K562 (cell line): ENCODE results near the gene OSGIN1. TPM values are rescaled to one million over a fixed set of nuclear protein-coding genes. Genes with fewer than 3 reads are reported as not detected.

Experiments
- CHCHD3 ChIP-seq: fragments of 250-450 bp; sonication (Bioruptor Pico); IDR thresholded peaks from 2 replicates; pipeline ENCODE4 v2.1.2; 2022; ENCODE audit warnings: mild to moderate bottlenecking
- CHD4 ChIP-seq: fragments of 200-600 bp; sonication (generic); IDR thresholded peaks from 3 replicates; pipeline ENCODE4 v1.6.1; 2012; ENCODE audit warnings: low read depth, mild to moderate bottlenecking, mixed read lengths, low read length, inconsistent platforms; ENCODE audit not compliant: insufficient read depth, insufficient replicate concordance, poor library complexity, severe bottlenecking
- CTBP1 ChIP-seq: fragments of 450-650 bp; IDR thresholded peaks from 2 replicates; pipeline ENCODE4 v1.6.1; 2016; ENCODE audit warnings: borderline replicate concordance
- ETS2 ChIP-seq: IDR thresholded peaks from 2 replicates; pipeline ENCODE4 v1.6.1; 2016; ENCODE audit warnings: borderline replicate concordance, missing genetic modification characterization, mild to moderate bottlenecking, moderate library complexity, missing compliant biosample characterization; ENCODE audit not compliant: poor library complexity, severe bottlenecking
- FOXM1 ChIP-seq, 2 experiments: fragments of 450-650 bp in 1 of 2; sonication (generic) in 1 of 2; formaldehyde crosslinking in 1 of 2; IDR thresholded peaks; 2 replicates each; pipeline versions ENCODE4 v1.6.1 to v1.9.0; 2017 to 2022; ENCODE audit warnings: low read depth in 2 of 2, mild to moderate bottlenecking in 2 of 2, missing genetic modification reagents in 1 of 2, moderate library complexity in 1 of 2
- HDAC2 ChIP-seq: fragments of 450-650 bp; IDR thresholded peaks from 2 replicates; pipeline ENCODE4 v1.6.1; 2016; ENCODE audit warnings: mild to moderate bottlenecking
- MED1 ChIP-seq: sonication (generic); formaldehyde crosslinking; IDR thresholded peaks from 2 replicates; pipeline ENCODE4 v1.8.1; 2023; ENCODE audit warnings: missing genetic modification reagents, borderline replicate concordance
- MEF2D ChIP-seq: conservative IDR thresholded peaks from 2 replicates; pipeline ENCODE4 v1.6.1; 2016; ENCODE audit warnings: low read depth, missing genetic modification characterization, missing compliant biosample characterization
- NCOA6 ChIP-seq: fragments of 450-650 bp; IDR thresholded peaks from 2 replicates; pipeline ENCODE4 v1.6.1; 2017; ENCODE audit warnings: mild to moderate bottlenecking
- SLC30A9 ChIP-seq: fragments of 250-450 bp; sonication (Bioruptor Pico); IDR thresholded peaks from 2 replicates; pipeline ENCODE4 v1.8.0; 2022; ENCODE audit warnings: mild to moderate bottlenecking, moderate library complexity
- ZNF586 ChIP-seq: fragments of 450-650 bp; formaldehyde crosslinking; conservative IDR thresholded peaks from 2 replicates; pipeline ENCODE4 v1.4.0; 2020; ENCODE audit warnings: mild to moderate bottlenecking, moderate library complexity
- ZSCAN29 ChIP-seq: fragments of 450-650 bp; IDR thresholded peaks from 2 replicates; pipeline ENCODE4 v1.6.1; 2017
- polyA plus RNA-seq, 8 experiments: library from polyadenylated mRNA; depleted of rRNA in 4 of 8; stranded (reverse) in 5 of 8; unstranded in 3 of 8; fragments of >200 nt; fragmentation: Nextera tagmentation in 2 of 8; fragmentation: Illumina TruSeq in 1 of 8; extraction: Ambion mirVana in 2 of 8; extraction: Trizol in 1 of 8; gene quantifications; 2 replicates each; pipeline versions ENCODE4 v1.2.1 to v1.2.3, GENCODE V29; 2011 to 2014; ENCODE audit warnings: inconsistent platforms in 1 of 8, missing spikeins in 1 of 8
- total RNA-seq, 7 experiments: library from RNA; depleted of rRNA in 6 of 7; stranded (reverse); fragments of >200 nt in 6 of 7; fragmentation: Illumina TruSeq in 2 of 7; extraction: Trizol in 2 of 7; gene quantifications; 2 replicates each; pipeline versions ENCODE4 v1.2.1 to v1.2.3, GENCODE V29; 2011 to 2021; ENCODE audit warnings: low replicate concordance in 1 of 7
- TF ChIP-seq, protein P1 (sequence below): fragments of 450-650 bp; formaldehyde crosslinking; IDR thresholded peaks from 2 replicates; pipeline ENCODE4 v1.4.0; 2020; ENCODE audit warnings: mild to moderate bottlenecking, moderate library complexity
- TF ChIP-seq, protein P2 (sequence below): sonication (generic); formaldehyde crosslinking; IDR thresholded peaks from 2 replicates; pipeline ENCODE4 v1.8.0; 2022; ENCODE audit warnings: mild to moderate bottlenecking, low read depth, missing genetic modification reagents
- TF ChIP-seq, protein P3 (sequence below): fragments of 450-650 bp; formaldehyde crosslinking; IDR thresholded peaks from 2 replicates; pipeline ENCODE4 v1.4.0; 2020; ENCODE audit warnings: mild to moderate bottlenecking, moderate library complexity
- TF ChIP-seq, protein P4 (sequence below): fragments of 250-450 bp; sonication (Bioruptor Pico); IDR thresholded peaks from 2 replicates; pipeline ENCODE4 v1.5.0; 2021
- TF ChIP-seq, protein P5 (sequence below), 3 experiments: IDR thresholded peaks in 2 of 3; conservative IDR thresholded peaks in 1 of 3; 2 replicates each; pipeline ENCODE4 v1.5.1; 2011 to 2012; ENCODE audit warnings: low read length in 3 of 3, mild to moderate bottlenecking in 3 of 3, control low read depth in 2 of 3, improper control_type of control experiment in 1 of 3, inconsistent platforms in 1 of 3, low read depth in 1 of 3, mixed read lengths in 1 of 3, moderate library complexity in 1 of 3; ENCODE audit not compliant: insufficient read depth in 2 of 3

OSGIN1 gene
- total and polyA plus RNA-seq, 9 of the 15 experiments (the other 6 are each of a cell fraction or from before 2014, with no cell fraction given) = 0.03 to 3.6 (median 1.6) TPM

DNA sequence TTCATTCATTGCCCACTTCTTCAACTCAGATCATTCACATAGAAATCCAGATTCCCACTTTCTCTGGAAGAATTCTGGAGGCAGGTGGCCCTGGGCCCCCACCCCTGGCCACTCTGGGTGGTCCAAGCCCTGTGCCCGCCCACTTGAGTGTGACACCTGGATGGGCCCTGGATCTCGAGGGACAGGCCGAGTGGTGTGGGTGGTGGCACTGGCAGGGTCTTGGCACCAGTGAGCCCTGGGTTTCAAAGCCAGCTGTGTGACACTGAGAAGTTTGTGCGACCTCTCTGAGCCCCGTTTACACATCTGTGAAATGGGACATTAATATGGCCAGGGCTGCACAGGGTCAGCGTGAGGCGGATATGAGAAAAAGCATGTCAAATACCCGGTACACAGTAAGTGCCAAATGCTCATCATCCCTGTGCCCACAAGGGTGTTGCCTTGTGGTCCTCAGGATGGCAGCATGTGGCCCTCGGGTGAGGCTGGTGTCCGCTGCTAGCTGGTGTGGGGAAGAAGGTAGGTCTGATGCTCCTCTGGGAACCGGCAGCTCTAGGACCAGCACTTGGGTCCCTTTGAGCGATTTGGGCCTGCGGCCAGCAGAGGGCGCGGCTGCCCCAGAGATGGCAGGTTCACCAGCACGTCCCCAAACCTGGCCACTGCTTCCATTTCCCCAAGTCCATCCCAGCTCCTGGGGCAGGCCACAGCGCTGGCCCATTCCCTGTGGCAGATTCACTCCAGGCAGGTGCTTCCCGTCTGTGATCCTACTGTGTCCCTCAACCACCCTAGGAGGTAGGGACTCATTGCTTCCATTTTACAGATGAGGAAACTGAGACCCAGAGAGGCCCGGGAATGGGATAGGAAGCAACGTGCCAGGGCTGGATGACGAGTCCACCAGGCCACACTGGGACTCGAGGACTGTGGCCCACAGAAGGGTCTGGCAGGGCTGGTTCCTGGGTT is 3.6 kb downstream of the OSGIN1 start (continued):
- TF ChIP-seq, protein P1, sequence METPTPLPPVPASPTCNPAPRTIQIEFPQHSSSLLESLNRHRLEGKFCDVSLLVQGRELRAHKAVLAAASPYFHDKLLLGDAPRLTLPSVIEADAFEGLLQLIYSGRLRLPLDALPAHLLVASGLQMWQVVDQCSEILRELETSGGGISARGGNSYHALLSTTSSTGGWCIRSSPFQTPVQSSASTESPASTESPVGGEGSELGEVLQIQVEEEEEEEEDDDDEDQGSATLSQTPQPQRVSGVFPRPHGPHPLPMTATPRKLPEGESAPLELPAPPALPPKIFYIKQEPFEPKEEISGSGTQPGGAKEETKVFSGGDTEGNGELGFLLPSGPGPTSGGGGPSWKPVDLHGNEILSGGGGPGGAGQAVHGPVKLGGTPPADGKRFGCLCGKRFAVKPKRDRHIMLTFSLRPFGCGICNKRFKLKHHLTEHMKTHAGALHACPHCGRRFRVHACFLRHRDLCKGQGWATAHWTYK (CRISPR knock-in tag) = no peak
- TF ChIP-seq, protein P2, sequence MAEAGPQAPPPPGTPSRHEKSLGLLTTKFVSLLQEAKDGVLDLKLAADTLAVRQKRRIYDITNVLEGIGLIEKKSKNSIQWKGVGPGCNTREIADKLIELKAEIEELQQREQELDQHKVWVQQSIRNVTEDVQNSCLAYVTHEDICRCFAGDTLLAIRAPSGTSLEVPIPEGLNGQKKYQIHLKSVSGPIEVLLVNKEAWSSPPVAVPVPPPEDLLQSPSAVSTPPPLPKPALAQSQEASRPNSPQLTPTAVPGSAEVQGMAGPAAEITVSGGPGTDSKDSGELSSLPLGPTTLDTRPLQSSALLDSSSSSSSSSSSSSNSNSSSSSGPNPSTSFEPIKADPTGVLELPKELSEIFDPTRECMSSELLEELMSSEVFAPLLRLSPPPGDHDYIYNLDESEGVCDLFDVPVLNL (CRISPR knock-in tag) = 0 out of 2 replicates have a peak, but pooled peaks have one; percentile 58
- TF ChIP-seq MEF2D (tag) (no peak), CHCHD3 (CRISPR knock-in tag) (no peak), HDAC2 (peak; percentile 33; the same call in 1 of the 2 replicates), FOXM1 (IDR thresholded peaks at IDR 0.05; ENCODE audit: low read depth) (no peak), FOXM1 (CRISPR knock-in tag; IDR thresholded peaks at IDR 0.05; ENCODE audit: low read depth) (no peak), SLC30A9 (no peak), ETS2 (tag) (no peak), NCOA6 (no peak), ZSCAN29 (no peak), MED1 (CRISPR knock-in tag) (no peak), ZNF586 (CRISPR knock-in tag) (no peak), CTBP1 (peak; percentile 53; the same call in 1 of the 2 replicates), CHD4 (peak; percentile 61)
- TF ChIP-seq, protein P3, sequence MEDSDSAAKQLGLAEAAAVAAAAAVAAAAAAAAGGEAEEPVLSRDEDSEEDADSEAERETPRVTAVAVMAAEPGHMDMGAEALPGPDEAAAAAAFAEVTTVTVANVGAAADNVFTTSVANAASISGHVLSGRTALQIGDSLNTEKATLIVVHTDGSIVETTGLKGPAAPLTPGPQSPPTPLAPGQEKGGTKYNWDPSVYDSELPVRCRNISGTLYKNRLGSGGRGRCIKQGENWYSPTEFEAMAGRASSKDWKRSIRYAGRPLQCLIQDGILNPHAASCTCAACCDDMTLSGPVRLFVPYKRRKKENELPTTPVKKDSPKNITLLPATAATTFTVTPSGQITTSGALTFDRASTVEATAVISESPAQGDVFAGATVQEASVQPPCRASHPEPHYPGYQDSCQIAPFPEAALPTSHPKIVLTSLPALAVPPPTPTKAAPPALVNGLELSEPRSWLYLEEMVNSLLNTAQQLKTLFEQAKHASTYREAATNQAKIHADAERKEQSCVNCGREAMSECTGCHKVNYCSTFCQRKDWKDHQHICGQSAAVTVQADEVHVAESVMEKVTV (CRISPR knock-in tag) = peak; percentile 78
- TF ChIP-seq, protein P4, sequence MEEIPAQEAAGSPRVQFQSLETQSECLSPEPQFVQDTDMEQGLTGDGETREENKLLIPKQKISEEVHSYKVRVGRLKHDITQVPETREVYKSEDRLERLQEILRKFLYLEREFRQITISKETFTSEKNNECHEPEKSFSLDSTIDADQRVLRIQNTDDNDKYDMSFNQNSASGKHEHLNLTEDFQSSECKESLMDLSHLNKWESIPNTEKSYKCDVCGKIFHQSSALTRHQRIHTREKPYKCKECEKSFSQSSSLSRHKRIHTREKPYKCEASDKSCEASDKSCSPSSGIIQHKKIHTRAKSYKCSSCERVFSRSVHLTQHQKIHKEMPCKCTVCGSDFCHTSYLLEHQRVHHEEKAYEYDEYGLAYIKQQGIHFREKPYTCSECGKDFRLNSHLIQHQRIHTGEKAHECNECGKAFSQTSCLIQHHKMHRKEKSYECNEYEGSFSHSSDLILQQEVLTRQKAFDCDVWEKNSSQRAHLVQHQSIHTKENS (CRISPR knock-in tag) = no peak
- TF ChIP-seq, protein P5, sequence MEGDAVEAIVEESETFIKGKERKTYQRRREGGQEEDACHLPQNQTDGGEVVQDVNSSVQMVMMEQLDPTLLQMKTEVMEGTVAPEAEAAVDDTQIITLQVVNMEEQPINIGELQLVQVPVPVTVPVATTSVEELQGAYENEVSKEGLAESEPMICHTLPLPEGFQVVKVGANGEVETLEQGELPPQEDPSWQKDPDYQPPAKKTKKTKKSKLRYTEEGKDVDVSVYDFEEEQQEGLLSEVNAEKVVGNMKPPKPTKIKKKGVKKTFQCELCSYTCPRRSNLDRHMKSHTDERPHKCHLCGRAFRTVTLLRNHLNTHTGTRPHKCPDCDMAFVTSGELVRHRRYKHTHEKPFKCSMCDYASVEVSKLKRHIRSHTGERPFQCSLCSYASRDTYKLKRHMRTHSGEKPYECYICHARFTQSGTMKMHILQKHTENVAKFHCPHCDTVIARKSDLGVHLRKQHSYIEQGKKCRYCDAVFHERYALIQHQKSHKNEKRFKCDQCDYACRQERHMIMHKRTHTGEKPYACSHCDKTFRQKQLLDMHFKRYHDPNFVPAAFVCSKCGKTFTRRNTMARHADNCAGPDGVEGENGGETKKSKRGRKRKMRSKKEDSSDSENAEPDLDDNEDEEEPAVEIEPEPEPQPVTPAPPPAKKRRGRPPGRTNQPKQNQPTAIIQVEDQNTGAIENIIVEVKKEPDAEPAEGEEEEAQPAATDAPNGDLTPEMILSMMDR (IDR thresholded peaks at IDR 0.05 in 2 of 3, conservative IDR thresholded peaks at IDR 0.05 in 1 of 3; ENCODE audit: insufficient read depth in 2 of 3, low read depth in 1 of 3, low read length in 3 of 3) = peak; percentile 96 to 98 (median 96)
